WI38 (cell line): Measurements from ENCODE around the gene P2RY11.

Experiments used
- H3K4me3 ChIP-seq: 2 replicates; pipeline ENCODE4 v1.5.1; 2011; ENCODE audit warnings: low read depth, mild to moderate bottlenecking, control low read depth, low read length
- TF ChIP-seq, protein P1 (sequence below): IDR thresholded peaks from 2 replicates; pipeline ENCODE4 v1.5.1; 2012; ENCODE audit warnings: low read depth, mild to moderate bottlenecking, control low read depth, low read length

P2RY11 gene

DNA sequence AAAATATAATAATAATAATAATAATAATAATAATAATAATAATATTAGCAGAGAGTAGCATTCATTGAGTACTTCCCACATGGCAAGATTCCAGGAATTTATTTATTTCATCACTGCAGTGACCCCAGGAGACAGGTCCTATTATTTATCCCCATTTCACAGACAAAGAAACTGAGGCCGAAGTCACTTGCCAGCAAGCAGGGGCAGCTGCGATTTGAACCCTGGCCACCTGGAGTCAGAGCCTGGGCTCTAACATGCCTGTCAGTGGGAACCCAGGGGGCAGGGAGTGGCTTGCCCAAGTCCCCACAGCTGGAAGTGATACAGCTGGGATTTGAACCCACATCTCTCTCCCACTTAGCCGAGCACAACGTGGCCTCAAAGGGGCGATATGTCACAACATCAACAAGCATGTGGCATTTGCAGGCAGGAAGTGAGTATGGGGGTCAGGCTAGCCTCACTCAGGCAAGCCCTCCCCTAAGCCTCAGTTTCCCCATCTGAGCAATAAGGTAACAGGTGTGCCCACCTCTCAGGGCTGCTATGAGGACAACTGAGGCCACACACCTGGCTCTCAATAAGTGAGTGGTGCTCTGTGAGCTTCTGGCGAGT lies 22.4 kb upstream of the P2RY11 start:
- no peak overlapping the region for H3K4me3 ChIP-seq
- TF ChIP-seq, protein P1, sequence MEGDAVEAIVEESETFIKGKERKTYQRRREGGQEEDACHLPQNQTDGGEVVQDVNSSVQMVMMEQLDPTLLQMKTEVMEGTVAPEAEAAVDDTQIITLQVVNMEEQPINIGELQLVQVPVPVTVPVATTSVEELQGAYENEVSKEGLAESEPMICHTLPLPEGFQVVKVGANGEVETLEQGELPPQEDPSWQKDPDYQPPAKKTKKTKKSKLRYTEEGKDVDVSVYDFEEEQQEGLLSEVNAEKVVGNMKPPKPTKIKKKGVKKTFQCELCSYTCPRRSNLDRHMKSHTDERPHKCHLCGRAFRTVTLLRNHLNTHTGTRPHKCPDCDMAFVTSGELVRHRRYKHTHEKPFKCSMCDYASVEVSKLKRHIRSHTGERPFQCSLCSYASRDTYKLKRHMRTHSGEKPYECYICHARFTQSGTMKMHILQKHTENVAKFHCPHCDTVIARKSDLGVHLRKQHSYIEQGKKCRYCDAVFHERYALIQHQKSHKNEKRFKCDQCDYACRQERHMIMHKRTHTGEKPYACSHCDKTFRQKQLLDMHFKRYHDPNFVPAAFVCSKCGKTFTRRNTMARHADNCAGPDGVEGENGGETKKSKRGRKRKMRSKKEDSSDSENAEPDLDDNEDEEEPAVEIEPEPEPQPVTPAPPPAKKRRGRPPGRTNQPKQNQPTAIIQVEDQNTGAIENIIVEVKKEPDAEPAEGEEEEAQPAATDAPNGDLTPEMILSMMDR = no peak

DNA sequence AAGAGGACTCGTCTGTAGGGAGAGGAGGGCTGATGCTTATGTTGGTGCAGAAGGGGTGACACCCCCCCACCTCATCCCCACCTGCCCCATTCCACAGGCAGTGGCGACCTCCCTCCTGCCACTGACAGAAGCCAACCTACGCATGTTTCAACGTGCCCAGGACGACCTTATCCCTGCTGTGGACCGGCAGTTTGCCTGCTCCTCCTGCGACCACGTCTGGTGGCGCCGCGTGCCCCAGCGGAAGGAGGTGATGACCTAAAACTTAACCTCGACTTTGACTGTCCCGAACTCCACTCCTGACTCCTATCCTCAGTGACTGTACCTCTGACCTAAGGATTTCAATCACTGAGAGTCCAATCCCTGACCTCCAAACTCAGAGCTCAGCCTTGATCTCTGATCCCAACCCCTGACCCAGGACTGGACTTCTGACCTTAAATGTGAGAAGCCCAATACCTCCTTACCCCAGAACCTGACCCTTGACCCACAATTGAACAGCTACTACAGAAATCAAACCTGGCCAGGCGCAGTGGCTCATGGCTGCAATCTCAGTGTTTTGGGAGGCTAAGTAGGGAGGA lies 21.6 kb upstream of the P2RY11 start:
- TF ChIP-seq, protein P1 = no peak
- no peak overlapping the region for H3K4me3 ChIP-seq

DNA sequence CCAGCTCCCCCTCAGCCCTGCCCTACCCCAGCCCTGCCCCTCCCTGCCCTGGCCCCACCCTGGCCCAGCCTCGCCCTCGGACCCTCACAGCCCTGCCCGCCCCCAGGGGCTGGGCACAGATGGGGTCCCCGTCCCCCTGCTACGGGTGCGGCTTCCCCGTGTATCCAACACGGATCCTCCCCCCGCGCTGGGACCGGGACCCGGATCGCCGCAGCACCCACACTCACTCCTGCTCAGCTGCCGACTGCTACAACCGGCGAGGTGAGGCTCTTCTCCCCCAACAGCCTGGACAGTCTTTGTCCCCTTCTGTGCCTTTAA lies 20.2 kb upstream of the P2RY11 start:
- TF ChIP-seq, protein P1 = no peak
- H3K4me3 ChIP-seq = no peak overlapping the region

DNA sequence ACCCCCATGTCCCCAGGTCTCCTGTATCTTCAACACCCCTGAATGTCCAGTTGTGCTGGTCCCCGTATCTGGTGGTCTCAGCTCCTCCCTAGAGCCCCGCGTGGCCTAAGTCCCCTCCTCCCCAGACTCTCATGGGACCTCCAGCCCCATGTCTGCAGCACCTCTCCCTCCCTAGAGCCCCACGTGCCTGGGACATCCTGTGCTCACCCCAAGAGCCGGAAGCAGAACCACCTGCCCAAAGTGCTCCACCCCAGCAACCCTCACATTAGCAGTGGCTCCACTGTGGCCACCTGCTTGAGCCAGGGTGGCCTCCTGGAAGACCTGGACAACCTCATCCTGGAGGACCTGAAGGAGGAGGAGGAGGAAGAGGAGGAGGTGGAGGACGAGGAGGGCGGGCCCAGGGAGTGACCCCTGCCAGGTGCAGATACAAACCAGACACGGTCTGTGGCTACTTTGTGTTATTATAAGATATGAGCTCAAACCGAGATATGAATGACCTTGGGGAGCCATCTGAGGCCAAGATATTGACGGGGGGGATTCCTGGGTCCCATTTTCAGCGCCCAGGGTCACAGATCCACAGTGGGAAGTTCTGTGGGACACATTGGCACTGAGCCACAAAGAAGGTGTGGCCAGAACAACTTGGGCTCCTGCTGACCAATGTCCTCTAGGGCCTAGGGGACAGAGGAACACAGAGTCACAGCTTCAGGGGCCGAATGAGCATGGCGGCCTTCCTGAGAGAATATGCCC lies 19.4 kb upstream of the P2RY11 start:
- TF ChIP-seq, protein P1 = no peak

DNA sequence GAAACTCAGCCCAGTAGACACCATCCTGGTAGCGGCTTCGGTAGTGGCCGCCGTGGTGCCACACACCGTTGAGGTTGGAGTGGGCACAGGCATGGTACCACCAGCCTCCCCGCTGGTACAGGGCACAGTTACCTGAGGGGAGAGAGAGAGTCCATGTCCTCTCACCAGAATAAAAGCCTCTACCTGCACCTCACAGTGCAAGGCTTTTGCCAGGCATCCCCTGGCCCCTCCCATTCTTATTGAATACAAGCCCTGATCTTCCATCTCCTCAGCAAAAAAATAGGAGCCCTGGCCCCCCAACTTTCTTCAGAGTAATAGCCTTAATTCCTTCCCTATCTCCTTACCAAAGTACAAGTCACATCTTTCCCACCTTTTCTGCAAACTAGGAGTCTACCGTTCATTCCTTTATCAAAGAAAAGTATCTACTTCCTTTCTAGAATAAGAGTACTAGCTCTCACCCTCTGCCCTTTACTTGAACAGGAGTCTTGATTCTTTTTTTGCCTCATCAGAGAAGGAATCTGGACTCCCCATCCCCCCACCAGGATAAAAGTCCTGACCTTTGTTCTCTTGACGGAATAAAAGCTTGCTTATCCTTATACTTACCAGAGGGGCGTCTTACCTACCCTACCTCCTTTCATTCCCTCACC lies 18.7 kb upstream of the P2RY11 start:
- TF ChIP-seq, protein P1 = no peak

More for the DNA sequence above, 19.4 kb upstream of the P2RY11 start:
- H3K4me3 ChIP-seq = no peak overlapping the region

DNA sequence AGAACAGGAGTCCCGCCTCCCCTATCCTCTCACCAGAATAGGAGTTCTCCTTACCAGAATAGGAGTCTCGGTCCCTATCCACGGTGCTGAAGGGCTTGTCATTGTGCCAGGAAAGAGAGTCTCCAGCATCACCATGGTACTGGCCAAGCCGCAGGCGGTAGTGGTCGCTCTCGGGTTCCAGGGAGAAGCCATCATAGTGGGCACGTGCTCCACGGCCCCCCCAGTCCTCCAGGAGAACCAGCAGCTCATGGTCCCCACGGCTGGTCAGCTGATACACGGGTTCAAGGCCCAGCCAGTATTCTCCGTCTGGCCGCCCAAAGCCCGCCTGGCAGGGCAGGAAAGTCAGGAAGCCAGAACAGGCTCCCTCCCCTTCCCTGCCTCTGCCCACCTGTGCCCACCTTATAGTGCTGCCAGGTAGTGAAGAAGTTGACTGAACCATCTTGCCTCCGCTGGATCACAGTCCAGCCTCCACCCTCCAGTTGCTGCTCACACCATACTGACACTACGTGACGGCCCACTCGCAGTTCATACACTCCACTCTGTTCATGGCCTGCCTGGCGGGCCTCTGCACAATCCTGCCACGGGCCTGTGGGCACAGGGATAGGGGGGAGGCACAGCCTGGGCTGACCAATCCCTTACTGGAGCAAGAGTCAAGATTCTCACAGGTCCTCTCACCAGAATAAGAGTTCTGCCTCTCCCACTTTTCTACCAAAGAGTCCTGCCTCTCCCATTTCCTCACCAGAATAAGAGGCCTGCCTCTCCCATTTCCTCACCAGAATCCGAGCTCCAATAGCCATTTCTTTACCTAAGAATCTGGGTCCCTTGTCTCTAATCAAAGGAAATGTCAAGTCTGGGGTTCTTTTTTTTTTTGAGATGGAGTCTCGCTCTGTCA lies 18.0 kb upstream of the P2RY11 start:
- no peak overlapping the region for H3K4me3 ChIP-seq
- TF ChIP-seq, protein P1 = no peak

More for the DNA sequence above, 18.7 kb upstream of the P2RY11 start:
- H3K4me3 ChIP-seq = no peak overlapping the region
